GM18858 (cell line): ENCODE data around the gene MRPS23.

Experiments
- ATAC-seq: cut with Tn5 transposase; IDR thresholded peaks from one replicate; pipeline ENCODE4 v1.9.1; 2021; ENCODE audit not compliant: unreplicated experiment

The MRPS23 gene

GRCh38 chr17:57879437-57880085 lies 29.7 kb upstream of the MRPS23 start:
- ATAC-seq = no peak

DNA sequence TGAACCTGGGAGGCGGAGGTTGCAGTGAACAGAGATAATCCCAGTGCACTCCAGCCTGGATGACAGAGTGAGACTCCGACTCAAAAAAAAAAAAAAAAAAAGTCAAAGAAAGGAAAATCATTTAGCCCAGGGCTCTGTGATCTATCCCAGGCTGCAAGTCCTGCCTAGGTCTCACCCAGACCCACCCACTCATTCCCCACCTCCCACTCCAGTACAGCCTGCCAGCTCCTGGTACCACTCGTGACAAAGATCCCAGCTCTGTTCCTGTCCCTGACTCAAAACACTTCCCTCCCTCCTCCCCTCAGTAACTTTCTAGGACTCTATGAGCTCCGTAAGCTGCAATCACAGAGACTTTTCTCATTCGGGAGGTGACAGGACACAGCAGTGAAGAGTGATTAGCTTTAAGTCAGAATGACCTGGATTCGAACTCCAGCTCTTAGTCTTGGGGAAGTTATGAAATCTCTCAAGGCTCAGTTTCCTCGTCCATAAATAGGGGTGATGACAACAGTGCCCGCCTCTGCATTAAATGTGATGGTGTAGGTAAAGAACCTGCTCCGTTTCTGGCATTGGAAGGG lies 28.0 kb upstream of the MRPS23 start:
- ATAC-seq = no peak

DNA sequence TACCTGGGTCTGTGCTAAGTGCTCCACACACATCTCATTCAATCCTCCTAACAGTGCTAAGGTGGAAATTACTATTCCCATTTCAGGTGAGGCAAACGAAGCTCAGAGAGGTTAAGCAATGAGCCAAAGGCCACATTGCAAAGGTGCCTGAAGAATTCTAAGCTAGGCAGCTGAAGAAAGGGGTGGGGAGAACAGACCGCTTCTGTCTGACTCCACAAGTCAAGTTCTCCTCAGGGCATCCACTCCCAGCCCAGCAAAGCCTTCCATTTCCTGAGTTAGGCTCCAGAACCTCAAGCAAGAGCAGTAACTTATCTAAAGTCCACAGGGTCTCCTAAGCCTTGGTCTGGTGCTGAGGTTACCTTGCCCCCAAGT lies 27.0 kb upstream of the MRPS23 start:
- ATAC-seq = no peak

GRCh38 chr17:57876023-57876865 lies 26.4 kb upstream of the MRPS23 start:
- no peak for ATAC-seq

- ATAC-seq = no peak
Measured at GRCh38 chr17:57875290-57876022, 25.6 kb upstream of the MRPS23 start.

- no peak for ATAC-seq
Measured at GRCh38 chr17:57874434-57875289, 24.8 kb upstream of the MRPS23 start.

DNA sequence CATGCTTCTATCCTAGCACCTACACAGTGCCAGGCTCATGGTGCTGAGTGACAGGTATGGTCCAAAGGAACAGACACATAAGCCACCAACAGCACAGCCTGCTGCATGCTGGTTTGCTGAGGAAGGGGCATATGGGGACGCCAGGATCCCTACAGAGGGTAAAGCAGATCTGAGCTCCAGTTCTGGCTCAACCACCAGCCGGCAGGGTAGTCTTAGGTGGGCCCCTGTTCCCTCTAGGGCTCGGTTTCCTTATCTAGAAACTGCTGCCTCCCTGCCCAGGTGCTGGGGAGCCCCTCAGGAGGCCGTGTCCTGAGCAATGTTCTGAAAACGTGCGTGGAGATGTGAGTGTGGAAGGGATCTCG lies 24.2 kb upstream of the MRPS23 start:
- no peak for ATAC-seq

- ATAC-seq = no peak
Measured at GRCh38 chr17:57873261-57874057, 23.6 kb upstream of the MRPS23 start.

DNA sequence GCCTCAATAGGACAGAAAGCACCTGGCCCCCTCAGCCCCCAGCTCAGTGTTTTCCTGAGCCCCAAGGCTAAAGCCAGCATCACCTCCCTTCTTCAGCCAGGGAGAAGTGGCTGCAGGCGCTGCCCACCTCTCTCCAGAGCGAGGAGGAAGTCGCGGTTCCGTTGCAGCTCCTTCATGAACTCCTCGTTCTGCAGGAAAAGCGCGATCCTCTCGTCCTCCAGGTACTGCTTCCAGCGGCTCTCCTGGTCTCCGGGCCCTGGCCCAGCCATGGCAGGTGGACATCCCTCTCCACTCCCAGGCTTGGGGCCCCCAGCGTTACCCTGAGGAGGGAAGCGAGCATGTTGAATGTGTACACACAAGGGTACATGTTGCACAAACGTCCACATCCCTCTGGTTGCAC lies 22.7 kb upstream of the MRPS23 start:
- no peak for ATAC-seq

DNA sequence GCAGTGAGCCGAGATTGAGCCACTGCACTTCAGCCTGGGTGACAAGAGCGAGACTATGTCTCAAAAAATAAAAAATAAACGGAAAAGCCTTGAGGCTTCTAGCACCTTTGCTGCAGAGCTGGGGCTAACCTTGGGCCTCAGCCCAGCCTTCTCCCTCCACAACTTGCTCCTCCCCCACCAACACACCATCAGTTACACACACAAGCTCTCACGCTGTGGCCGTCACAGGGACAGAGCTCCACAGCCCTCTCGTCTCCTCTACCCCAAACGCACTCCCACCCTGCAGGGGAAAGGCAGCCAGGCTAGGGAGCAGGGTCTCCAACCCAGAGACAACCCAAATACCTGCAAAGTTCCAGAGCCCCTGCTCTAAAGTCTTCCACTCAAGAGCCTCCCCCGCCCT lies 22.0 kb upstream of the MRPS23 start:
- no peak for ATAC-seq

GRCh38 chr17:57871155-57871554 lies 21.3 kb upstream of the MRPS23 start:
- no peak for ATAC-seq

DNA sequence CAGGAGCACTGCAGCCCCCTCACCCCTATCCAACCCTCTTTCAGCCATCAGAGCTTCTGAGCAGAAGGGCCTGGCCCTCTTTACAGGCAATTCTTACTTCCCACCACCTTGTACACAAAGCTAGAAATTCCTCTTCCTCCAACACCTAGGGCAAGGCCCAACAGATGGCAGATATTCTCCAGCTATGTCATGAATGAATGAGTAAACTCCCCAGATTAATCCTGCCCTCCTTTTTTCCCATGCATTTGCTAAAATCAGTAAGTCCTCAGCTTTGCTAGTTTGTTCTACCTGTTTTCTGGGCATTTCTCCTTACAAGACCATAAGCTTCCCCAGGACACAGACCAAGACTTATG lies 20.4 kb upstream of the MRPS23 start:
- ATAC-seq = no peak

DNA sequence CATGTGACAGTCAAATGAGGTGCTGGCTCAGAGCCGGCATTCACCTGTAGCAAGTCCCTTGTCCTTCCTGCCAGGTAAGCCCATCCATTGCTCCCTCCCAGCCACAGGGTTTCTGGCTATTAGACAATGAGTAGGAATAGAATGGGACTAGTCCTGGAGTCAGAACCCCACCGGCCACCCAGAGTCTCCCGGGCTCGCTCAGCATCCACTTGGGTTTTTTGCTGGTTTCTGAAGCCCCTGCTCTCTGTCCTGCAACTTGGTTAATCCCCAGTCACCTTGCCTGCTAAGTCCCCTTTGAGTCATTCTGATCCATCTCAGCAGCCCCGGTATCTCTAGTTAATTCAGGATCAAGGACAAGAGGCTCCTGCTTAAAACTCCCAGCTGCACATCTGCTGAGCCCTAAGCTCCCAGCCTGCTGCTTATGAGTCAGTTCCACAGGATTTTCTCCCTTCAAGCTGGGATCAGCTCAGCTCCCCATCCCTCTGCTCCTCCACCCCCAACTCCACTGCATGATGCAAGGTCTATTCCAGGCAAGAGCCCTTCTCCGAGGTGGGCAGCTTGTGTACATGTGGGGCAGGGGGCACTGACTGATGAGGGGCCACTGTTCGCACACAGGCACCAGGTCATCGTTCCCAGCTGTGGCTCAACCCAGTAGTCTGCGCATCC lies 19.9 kb upstream of the MRPS23 start:
- no peak for ATAC-seq

GRCh38 chr17:57868910-57869616 lies 19.2 kb upstream of the MRPS23 start:
- ATAC-seq = no peak

DNA sequence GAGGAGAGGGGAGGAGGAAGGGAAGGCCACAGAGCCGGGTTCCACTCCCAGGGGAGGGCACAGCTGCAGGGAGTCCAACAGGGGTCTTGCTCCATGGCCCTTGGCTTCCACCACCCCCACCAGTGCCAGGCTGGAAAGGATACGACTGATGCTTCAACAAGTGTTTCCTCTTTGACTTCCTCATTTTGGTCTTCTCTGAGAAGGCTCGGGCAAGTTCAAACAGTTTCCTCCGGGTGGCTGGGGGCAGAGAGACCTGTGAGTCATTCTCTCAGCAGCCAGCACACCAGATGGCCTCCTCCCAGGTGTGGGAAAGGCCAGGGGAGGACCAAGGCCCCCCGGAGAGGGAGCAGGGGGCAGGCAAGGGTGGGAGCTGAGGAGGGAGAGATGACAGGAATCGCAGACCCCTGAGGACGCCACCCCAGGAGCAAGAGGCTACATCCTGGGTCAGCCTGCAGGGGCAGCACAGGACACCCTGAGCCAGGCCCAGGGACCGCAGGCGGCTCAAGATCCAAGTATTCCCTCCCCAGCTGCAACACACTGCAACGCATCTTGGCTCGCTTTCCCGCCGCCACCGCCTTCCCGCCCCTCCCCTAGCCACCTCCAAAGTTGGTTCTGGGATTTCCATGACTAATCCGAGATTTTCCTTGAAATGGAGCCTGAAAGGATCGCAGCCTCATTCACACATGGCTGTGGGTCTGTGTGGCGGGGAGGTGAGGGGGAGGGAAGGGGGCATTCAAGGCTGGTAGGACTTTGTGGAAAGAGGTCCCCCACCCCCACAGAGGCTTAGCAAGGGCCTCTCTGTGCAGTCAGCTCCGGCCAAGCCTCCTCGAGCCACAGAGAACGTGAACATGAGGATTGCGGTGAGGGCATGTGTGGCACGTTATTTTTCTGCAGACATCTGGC lies 18.4 kb upstream of the MRPS23 start:
- peak; percentile 73 for ATAC-seq

GRCh38 chr17:57867126-57867525 lies 17.3 kb upstream of the MRPS23 start:
- no peak for ATAC-seq

DNA sequence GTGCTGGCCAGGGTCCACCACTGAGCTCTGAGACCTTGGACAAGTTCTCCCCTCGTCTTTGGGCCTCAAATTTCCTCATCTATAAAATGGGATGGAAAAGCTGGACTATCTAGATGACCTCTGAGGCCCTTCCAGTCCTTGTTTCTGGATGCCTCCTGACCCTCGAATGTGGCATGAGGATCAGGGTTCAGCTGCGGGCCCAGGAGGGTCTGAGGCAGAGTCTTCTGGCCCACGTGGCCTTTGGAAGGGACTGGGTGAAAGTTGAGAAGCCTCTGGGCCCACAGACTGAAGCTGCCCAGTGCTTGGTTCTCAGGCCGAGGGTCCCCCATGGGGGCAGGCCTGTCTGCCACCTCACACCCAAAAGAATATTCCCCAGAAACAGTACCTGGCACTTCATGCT lies 16.9 kb upstream of the MRPS23 start:
- no peak for ATAC-seq

DNA sequence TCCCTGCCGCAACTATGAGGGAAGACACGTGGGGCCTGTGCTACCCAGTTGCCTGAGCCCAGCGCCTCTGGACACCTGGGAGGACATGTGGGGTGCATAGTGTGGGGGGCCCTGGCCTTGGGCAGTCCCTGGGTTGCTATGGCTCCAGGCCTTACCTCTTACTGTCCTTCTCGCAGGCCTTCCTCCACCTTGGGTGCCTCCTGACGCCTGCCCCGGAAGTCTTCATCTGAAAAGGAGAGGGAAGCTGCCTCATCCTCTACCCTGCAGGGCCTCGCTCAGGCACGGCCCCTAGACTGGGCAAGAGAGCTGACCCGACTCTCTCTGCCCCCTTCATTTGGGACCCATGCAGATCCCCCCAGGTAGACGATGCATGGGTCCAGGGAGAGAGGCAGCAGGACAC lies 16.5 kb upstream of the MRPS23 start:
- no peak for ATAC-seq
